GM21360 (cell line): ENCODE measurements around the gene GALK2.
"Not testable (repeated sequence)": the region's sequence is repeated elsewhere in the genome, so short reads cannot be mapped to it uniquely, and the experiment has no call there.

Experiments
- ATAC-seq: cut with Tn5 transposase; IDR thresholded peaks from one replicate; pipeline ENCODE4 v1.9.1; 2021; ENCODE audit warnings: mild to moderate bottlenecking, moderate library complexity; ENCODE audit not compliant: unreplicated experiment

Gene GALK2

DNA sequence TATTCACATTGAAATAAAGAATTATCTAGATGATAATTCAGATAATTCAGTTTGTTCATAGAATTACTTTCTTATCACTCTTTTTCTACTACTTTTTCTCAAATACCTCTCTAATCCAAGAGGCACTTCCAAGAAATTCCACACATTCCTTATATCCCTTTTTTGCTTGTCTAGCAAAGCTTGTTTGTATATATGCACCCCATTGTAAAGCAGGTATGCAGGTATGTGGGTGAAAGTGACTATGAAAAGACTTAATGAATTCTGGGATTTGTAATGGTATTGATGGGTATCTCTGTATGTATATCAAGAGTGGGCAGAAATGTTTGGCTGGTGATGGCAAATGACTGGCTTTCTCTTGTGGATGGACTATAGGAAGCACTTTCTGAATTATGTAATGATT is 158.9 kb downstream of the GALK2 start:
- no peak for ATAC-seq

DNA sequence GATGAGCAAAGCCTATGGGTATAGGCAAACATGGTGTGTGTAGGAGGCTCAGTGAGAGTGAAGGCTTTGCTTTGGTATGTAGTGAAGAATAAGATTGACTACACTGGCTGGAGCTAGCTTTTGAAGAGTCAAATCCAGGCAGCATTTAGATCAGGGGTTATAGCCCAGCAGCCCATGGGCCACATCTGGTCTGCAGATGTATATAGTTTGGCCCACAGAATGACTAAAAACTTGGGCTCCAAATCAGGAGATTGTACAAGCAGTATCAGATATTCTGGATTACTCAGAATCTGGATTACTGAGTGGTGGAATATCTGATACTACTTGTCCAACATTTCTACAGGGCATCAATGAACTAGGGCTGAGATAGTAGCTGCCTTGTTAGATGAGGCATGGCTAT is 160.1 kb downstream of the GALK2 start:
- no peak for ATAC-seq

GRCh38 chr15:49331442-49331841 is 161.4 kb downstream of the GALK2 start:
- ATAC-seq = no peak

GRCh38 chr15:49331951-49332350 is 161.9 kb downstream of the GALK2 start:
- ATAC-seq = no peak

DNA sequence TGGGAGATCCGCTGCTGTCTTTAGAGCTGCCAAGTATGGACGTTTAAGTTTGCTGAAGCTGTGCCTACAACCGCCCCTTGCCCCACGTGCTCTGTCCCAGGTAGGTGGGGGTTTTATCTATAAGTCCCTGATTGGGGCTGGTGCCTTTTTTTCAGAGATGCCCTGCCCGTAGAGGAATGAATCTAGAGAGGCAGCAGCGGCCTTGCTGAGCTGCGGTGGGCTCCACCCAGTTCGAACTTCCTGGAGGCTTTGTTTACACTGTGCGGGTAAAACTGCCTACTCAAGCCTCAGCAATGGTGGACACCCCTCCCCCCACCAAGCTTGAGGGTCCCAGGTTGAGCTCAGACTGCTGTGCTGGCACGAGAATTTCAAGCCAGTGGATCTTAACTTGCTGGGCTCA is 169.6 kb downstream of the GALK2 start:
- no peak for ATAC-seq

GRCh38 chr15:49343546-49343945 is 173.5 kb downstream of the GALK2 start:
- no peak for ATAC-seq

DNA sequence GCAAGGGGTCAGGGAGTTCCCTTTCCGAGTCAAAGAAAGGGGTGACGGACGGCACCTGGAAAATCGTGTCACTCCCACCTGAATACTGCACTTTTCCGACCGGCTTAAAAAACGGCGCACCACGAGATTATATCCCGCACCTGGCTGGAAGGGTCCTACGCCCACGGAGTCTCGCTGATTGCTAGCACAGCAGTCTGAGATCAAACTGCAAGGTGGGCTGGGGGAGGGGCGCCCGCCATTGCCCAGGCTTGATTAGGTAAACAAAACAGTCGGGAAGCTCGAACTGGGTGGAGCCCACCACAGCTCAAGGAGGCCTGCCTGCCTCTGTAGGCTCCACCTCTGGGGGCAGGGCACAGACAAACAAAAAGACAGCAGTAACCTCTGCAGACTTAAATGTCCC is 184.4 kb downstream of the GALK2 start:
- not testable (repeated sequence) for ATAC-seq

DNA sequence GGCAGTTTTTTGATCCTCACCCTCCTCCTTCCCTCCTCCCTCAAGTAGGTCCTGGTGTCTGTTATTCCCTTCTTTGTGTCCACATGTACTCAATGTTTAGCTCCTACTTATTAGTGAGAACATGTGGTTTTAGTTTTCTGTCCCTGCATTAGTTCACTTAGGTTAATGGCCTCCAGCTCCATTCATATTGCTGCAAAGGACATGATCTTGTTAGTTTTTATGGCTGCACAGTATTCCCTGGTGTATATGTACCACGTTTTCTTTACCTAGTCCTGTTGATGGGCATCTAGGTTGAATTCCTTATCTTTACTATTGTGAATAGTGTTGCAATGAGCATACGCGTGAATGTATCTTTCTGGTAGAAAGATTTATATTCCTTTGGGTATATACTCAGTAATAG is 191.3 kb downstream of the GALK2 start:
- no peak for ATAC-seq

DNA sequence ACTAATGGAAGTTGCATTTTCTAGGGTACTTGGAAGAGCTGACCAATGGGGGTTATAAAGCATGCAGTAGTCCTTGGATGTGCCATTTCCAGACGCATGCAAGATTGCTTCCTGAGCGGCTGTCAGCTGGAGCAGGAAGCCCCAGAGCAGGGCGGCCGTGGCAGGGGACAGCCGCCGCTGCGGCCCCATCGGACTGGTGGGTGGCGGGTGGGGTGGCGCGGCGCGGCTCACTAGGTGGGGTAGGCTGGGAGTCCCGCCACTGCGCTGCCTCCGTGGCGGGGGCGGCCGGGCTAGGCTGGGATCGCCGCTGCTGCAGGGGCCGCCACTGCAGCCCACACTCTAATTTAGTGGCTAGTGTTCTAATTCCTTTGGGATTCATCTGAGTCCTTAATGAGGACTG is 196.4 kb downstream of the GALK2 start:
- no peak for ATAC-seq

- no peak for ATAC-seq
Measured at GRCh38 chr15:49370782-49371181, 200.7 kb downstream of the GALK2 start.

GRCh38 chr15:49372366-49372765 is 202.3 kb downstream of the GALK2 start:
- ATAC-seq = no peak

DNA sequence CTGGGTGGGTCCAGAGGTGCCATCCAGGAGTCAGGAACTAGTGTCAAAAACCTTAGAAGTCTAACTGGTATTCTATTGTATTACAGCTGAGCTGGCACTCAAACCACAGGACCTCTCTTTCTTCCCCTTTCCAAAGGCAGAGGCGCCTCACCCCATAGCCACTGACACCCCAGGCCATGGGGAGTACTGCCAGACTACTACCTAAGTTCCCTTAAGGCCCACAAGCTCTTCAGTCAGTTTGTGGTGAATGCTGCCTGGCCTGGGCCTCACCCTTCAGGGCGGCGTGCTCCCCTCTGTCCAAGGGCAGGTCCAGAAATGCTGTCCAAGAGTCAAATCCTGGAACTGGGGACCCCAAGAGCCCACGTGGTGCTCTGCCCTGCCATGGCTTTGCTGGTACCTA is 209.9 kb downstream of the GALK2 start:
- no peak for ATAC-seq

GRCh38 chr15:49380912-49381311 is 210.9 kb downstream of the GALK2 start:
- ATAC-seq = no peak
